Daoy (cell line): Measurements from ENCODE around the gene HYDIN. TPM values are rescaled to one million over a fixed set of nuclear protein-coding genes. Genes with fewer than 3 reads are reported as not detected.
A peak's percentile ranks its signal among the peaks of the same experiment; 100 is the strongest.
"Not testable (repeated sequence)": the region's sequence is repeated elsewhere in the genome, so short reads cannot be mapped to it uniquely, and the experiment has no call there.

Experiments
- DNase-seq: peaks from one replicate; pipeline ENCODE4 v3.0.0-alpha.2; 2015; ENCODE audit warnings: low read depth
- total RNA-seq: library from RNA; depleted of rRNA; stranded (reverse); fragments of >200 nt; shearing (Covaris generic); gene quantifications from 2 replicates; pipeline ENCODE4 v1.2.3, GENCODE V29; 2014

The HYDIN gene
- total RNA-seq, 1 experiment from 2014 or later = 1.1 TPM

DNA sequence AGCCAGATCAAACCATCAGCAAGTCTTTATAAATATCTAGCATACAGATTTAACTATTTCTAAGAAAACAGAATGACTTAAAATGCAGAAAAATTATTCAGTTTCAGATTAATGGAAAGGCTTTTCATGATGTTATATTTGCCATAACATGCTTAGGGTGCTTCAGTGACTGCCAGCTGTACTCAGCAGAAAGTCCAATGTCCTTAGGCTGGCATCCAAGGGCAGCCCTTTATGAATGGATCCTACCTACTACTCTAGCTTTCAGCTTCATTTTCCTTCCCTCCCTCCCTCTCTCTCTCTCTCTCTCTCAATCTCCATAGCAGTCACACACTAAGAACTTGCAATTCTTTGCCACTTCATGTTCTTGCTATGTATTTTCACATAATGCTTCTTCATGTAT lies 124.6 kb downstream of the HYDIN start:
- DNase-seq = not testable (repeated sequence)

DNA sequence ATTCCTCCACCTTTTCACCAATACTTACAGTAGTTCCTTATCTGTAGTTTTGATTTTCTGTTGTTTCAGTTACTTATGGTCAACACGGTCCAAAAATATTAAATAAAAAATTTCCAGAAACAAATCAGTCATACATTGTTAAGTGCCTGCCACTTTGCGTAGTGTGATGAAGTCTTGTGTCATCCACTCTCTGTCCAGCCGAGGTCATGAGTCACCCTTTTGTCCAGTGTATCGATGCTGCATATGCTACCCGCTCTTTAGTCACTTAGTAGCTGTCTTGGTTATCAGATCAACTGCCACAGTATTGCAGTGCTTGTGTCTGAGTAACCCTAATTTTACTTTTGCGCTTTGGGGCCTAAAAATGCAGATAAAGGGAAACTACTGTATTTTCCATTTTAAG lies 146.9 kb downstream of the HYDIN start:
- not testable (repeated sequence) for DNase-seq

DNA sequence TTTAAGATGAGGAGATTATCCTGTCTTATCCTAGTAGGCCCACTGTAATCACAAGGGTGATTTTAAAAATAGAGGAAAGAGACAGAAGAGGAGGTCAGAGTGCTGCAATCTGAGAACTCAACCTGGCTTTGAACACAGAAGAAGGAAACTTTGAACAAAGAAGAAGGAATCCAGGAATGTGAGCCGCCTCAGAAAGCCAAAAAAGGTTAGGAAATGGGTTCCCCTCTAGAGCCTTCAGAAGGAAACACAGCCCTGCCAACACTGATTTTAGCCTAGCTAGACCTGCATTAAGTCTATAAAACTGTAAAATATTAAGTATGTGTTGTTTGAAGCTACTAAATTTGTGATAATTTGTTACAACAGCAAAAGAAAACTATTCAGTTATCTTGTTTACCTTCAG lies 149.7 kb downstream of the HYDIN start:
- not testable (repeated sequence) for DNase-seq

GRCh38 chr16:71080262-71080661 lies 150.3 kb downstream of the HYDIN start:
- DNase-seq = not testable (repeated sequence)

DNA sequence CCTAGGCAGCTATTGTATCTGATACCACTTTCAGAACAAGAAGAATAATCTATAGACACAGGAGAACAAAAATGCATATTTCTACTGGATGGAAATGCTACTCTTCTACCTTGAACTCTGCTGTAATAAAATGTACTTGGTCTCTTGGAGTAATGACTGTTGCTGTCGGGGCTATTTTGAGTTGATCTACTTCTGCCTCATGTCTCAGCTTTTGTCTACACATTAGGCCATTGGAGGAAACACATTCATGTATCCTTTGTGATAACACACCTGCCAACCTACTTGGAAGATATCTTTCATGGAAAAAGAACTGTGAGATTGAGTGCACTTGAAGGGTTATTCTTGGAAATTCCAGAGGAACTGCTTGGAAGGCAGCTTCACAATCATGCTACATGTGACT lies 159.9 kb downstream of the HYDIN start:
- not testable (repeated sequence) for DNase-seq

- DNase-seq = not testable (repeated sequence)
Observed at GRCh38 chr16:71069842-71070241, 160.7 kb downstream of the HYDIN start.

DNA sequence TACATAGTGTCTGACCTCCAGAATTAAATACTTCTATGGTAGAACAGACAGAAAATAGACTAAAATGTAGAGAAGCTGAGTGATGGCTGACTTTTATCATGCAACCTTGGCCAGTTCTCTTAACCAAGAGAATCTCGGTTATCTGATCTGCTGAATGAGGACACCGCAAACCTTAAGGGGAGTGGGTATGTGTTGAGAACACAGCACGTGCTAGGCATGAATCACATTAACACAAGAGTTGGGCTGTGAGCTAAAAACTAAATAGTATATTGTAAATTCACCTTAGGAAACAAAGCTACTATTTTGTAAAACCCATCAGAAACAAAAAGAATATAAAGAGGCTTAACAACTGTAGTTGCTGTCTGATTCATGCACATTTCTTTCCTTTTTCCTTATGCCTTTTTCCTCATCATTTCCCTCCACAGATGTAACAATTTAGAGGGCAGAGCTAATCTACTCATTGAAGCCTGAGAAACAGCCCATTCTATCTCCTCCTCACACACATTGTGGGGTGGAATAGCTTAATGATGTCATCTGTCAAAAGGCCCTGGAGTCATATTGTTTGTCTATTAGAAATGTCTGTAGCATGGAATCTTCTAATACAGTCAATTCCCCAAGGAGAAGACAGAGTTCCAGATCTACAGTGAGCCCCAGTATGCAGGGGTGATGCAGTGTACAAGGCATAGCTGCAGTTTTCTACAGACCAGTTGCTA lies 176.5 kb downstream of the HYDIN start:
- DNase-seq = not testable (repeated sequence)

GRCh38 chr16:71050307-71050706 lies 180.2 kb downstream of the HYDIN start:
- peak; percentile 13 for DNase-seq

GRCh38 chr16:71039368-71040111 lies 191.0 kb downstream of the HYDIN start:
- not testable (repeated sequence) for DNase-seq

DNA sequence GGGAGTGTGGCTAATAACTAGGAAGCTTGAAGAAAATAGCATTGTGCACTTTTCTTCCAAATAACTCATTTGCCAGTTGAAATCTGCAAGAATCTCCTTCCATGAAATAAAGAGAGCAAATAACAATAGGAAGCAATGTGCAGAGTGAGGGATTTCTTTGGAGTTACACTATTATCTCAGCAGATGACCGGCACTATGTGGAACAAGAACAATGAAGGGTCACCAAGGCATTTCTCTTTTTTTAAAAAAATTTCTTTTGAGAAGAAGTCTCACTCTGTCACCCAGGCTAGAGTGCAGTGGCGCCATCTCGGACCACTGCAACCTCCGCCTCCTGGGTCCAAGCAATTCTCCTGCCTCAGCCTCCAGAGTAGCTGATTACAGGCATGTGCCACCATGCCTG lies 192.1 kb downstream of the HYDIN start:
- DNase-seq = not testable (repeated sequence)

DNA sequence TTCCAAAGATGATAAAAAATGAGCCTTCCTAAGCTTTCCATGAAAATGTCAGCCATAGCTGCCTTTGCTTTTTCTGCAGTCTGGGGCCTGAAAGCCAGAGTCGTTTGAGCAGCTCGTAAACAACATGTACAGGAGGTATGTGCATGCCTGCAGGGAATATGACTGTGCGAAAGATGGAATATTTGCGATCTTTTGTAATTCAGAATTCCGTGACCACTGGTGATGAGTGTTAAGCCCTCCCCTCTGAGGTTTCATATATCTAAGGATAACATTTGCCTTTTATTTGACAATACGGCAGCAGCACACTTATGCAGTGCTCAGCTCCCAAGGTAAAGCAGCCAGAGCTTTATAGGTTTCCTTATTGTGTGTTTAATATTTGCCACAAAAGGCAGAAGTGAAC lies 192.5 kb downstream of the HYDIN start:
- peak; percentile 5 for DNase-seq

DNA sequence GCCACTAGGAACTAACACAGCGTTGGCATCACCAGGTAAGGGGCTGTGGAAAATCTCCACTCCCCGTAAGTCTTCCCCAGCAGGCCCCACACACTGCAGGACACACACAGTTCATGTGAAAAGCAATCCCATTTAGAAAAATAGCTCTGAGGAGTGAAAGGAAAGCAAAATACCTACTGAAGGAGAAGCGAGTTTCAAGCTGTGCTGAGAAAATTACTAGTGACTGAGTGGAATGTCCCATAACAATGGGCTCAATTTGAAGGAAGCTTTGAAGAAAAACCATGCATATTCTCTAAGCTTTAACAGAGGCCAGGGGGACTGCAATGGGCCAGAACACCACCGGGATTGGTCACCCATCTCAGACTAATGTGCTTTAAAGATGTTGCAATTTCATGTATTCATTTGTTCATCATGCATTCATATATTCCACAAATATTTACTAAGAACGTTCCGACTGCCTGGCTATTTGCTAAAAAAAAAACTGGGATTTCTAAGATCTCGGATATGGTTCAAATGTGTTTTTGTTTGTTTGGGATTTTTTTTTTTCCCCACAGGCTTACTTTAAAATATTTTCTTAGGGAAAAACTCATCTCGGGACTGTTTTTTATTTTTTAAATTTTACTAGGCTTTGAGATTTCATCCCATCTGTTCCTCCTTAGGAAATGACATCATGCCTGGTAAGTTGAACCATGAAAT lies 202.3 kb downstream of the HYDIN start:
- DNase-seq = not testable (repeated sequence)

DNA sequence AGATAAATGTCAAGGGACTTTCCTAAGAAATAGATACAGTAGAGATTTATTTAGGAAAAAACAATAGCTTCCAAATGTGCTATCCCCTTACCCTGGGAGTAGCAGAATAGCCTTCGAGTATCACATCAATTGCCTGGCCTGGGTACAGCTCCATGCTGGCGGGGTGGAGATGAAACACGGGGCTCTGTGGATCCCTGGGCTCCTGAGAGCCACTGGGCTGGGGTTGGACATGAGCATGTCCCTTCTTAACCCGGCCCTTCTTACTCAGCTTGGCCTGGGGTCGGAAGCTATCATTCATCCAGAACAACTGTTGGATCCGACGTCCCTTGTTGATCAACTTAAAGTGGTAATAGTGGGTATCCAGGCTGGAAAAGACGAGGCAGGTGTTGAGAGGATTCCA lies 203.0 kb downstream of the HYDIN start:
- DNase-seq = not testable (repeated sequence)

DNA sequence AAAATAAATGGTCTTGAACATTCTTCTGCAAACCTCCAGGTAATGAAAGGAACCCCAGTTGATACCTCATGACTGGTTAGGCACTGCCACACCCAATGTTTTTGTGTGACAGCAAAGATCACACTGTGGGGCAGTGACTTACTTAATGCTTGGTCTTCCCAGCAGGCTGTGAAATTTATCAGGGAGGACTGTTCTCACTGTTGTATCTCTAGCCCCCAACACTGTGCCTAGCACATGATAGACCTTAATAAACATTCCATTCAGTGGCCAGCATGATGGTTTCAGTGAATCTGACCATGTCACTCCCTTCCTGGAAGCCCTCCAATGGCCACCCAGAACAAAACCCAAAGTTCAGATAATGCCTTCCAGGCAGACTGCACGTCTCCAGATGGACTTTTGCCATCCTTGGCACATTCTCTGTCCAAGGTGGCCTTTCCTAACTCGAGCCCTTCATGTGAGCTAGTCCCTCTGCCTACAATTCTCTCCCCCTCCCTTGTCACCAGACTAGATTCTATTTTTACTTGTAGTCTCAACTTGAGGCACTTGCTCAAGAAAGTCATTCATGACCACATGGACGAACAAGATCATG lies 206.6 kb downstream of the HYDIN start:
- DNase-seq = not testable (repeated sequence)

- not testable (repeated sequence) for DNase-seq
Observed at GRCh38 chr16:71021961-71022537, 208.5 kb downstream of the HYDIN start.

- DNase-seq = not testable (repeated sequence)
Observed at GRCh38 chr16:71019067-71019682, 211.3 kb downstream of the HYDIN start.

GRCh38 chr16:71015419-71015818 lies 215.1 kb downstream of the HYDIN start:
- not testable (repeated sequence) for DNase-seq

DNA sequence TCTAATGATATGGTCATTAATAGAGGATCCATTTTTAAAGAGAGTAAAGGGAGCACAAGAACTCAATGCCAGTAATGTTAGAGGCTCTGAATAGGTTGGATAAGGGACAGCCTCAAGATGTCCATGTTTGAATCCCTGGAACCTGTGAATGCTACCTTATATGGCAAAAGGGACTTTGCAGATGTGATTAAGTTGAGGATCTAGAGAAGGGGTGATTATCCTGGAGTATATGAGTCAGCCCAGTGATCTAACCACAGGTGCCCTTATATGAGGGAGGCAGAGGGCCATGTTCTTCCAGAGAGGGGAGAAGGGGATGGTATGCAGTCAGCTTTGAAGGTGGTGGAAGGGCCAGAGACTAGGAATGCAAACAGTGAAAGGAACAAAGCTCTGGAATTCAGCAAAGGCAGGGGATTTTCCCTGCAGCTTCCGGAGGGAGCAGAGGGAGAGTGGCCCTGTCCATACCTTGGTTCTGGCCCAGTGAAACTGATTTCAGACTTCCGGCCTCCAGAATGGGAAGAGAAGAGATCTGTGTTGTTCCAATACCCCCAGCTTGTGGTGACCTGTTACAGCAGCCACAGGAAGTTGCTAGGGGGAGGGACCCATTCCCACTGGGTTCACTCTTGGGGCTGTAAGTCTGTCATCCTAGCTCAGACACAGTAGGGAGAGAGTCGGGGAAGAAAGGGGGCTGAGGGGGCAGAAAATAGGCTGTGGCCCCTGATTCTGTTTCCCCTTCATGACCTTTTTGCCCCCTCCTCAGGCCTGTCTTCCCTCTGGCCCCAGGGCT lies 220.9 kb downstream of the HYDIN start:
- DNase-seq = peak; percentile 42

DNA sequence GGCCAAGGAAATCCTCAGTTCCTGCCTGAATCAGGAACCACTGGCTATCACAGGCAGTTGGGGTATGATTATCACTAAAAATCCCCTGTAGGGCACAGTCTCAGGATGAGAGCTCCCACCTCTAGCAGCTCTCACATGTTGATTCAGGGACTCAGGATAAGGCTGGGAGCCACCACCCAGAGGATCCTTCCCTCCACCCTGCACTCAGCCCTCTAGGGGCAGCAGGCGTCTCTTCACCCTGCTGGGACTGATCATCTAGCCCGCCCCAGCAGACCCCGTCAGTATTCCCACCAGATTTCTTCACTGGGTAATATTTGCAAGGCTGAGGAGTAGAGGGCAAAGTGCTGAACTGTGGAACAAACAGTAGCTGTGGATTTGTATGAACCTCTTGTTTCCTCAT lies 224.0 kb downstream of the HYDIN start:
- DNase-seq = not testable (repeated sequence)

GRCh38 chr16:70999735-71000134 lies 230.8 kb downstream of the HYDIN start:
- peak; percentile 5 for DNase-seq
